NT2/D1 (cell line): ENCODE data around the gene ZHX3.

Experiments
- DNase-seq: peaks from one replicate; pipeline ENCODE4 v3.0.0-alpha.2; 2011; ENCODE audit warnings: low read depth, low spot score
- H3K27me3 ChIP-seq: 2 replicates; pipeline ENCODE4 v1.6.0; 2011; ENCODE audit warnings: mild to moderate bottlenecking; ENCODE audit not compliant: insufficient read length, insufficient read depth
- H3K36me3 ChIP-seq: 2 replicates; pipeline ENCODE4 v1.6.1; 2011; ENCODE audit warnings: mild to moderate bottlenecking, low read length, mixed read lengths; ENCODE audit not compliant: insufficient read depth, insufficient read length
- H3K4me1 ChIP-seq: 2 replicates; pipeline ENCODE4 v1.5.1; 2011; ENCODE audit not compliant: insufficient read depth, insufficient read length
- H3K4me3 ChIP-seq: 2 replicates; pipeline ENCODE4 v1.5.1; 2011; ENCODE audit warnings: low read depth; ENCODE audit not compliant: insufficient read length
- H3K9ac ChIP-seq: 2 replicates; pipeline ENCODE4 v1.6.0; 2011; ENCODE audit warnings: low read depth; ENCODE audit not compliant: insufficient read length
- H3K9me3 ChIP-seq: 2 replicates; pipeline ENCODE4 v1.5.1; 2011; ENCODE audit warnings: mild to moderate bottlenecking, low read length; ENCODE audit not compliant: insufficient read depth
- SUZ12 ChIP-seq: IDR thresholded peaks from 2 replicates; pipeline ENCODE4 v1.6.1; 2011; ENCODE audit not compliant: insufficient read length, insufficient read depth; ENCODE audit errors: extremely low read depth
- YY1 ChIP-seq: IDR thresholded peaks from 2 replicates; pipeline ENCODE4 v1.6.1; 2011; ENCODE audit not compliant: insufficient read length, insufficient read depth
- ZNF274 ChIP-seq: IDR thresholded peaks from 2 replicates; pipeline ENCODE4 v1.6.1; 2011; ENCODE audit warnings: mild to moderate bottlenecking, low read depth, low read length

ZHX3 gene

DNA sequence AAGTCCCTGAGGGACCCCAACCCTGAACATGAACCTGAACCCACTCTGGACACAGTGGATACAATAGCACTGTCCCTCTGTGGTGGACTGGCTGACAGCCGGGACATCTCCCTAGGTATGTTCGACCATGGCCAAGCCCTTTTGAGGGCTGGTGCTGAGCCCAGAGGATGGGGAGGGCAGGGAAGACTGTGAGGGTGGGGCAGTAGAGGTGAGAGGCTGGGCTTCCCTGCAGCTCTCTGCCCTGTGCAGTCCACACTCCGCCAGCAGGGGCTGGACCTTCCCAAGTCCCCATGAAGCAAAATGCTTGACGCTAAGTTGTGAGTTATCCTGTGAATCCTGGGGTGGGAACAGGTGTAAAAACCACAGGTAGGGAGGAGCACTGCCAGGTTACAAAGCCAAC is 34.6 kb upstream of the ZHX3 start:
- no peak for TF ChIP-seq YY1
- no peak for TF ChIP-seq ZNF274
- DNase-seq = no peak
- no peak overlapping the region for H3K4me3 ChIP-seq
- H3K4me1 ChIP-seq = peaks cover 4% of the 10 kb centered on the region
- no peaks in the 10 kb centered on the region for H3K27me3 ChIP-seq
- no peak overlapping the region for H3K9ac ChIP-seq
- no peaks in the 10 kb centered on the region for H3K9me3 ChIP-seq
- H3K36me3 ChIP-seq = peaks cover 67% of the 10 kb centered on the region

DNA sequence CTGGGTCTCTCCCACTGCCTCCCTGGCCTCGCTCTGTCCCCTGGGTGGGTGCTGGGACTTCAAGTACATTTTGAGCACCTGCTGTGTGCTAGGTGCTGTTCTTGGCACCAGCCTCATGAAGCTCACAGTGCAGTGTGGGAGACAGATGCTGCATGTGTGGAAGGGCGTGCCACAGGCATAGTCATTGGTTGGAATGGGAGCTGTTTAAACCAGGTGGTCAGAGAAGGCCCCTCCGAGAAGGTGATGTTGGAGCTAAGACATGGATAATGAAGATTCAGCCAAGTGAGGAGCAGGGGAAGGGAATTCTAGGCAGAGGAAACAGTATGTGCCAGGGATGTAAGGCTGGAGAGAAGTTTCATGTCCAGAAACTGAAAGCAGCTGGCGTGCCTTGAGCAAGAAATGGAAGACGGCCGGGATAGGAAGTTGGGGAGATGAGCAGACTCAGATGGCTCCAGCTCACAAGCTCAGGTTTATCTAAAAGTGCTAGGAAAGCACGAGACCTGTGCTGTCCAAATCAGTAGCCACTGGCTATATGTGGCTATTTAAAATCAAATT is 33.0 kb upstream of the ZHX3 start:
- Histone ChIP-seq H3K9me3 (no peaks in the 10 kb centered on the region), H3K4me3 (no peak overlapping the region), H3K27me3 (no peaks in the 10 kb centered on the region), H3K36me3 (peaks cover 61% of the 10 kb centered on the region), H3K4me1 (peaks cover 5% of the 10 kb centered on the region), H3K9ac (no peak overlapping the region)
- TF ChIP-seq SUZ12 = no peak
- TF ChIP-seq ZNF274 = no peak
- no peak for TF ChIP-seq YY1
- DNase-seq = no peak

DNA sequence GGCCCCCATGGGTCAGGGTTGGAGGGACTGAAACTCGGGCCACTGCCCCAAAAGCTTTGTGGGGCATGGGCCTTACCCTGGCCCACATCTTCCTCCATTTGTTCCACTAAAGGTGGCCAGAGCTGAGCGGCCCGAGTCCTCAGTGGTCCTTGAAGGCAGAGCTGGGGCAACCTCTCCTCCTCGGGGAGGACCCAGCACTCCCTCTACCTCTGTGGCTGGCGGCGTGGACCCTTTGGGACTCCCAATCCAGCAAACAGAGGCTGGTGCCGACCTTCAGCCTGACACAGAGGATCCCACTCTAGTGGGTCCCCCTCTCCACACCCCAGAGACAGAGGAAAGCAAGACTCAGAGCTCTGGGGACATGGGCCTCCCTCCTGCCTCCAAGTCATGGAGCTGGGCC is 32.4 kb upstream of the ZHX3 start:
- no peak overlapping the region for H3K4me3 ChIP-seq
- H3K27me3 ChIP-seq = no peaks in the 10 kb centered on the region
- H3K36me3 ChIP-seq = peaks cover 56% of the 10 kb centered on the region
- no peaks in the 10 kb centered on the region for H3K9me3 ChIP-seq
- H3K9ac ChIP-seq = no peak overlapping the region
- TF ChIP-seq YY1 = no peak
- no peak for TF ChIP-seq SUZ12
- no peak for TF ChIP-seq ZNF274
- peaks cover 5% of the 10 kb centered on the region for H3K4me1 ChIP-seq
- DNase-seq = no peak

DNA sequence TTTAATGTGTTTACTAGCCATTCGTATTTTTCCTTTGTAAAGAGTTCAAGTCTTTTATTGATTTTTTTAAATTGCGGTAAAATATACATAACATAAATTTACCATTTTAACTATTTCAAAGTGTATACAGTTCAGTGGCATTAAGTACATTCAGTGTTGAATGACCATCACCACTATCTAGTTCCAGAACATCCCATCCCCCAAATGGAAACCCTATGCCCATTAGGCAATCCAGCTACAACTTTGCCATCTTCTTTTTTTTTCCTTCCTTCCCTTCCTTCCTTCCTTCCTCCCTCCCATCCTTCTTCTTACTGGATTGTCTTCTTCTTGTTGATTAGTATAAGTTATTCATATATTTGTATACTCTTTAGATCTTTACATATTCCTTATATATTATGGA is 31.7 kb upstream of the ZHX3 start:
- H3K9me3 ChIP-seq = no peaks in the 10 kb centered on the region
- H3K4me1 ChIP-seq = peaks cover 5% of the 10 kb centered on the region
- peaks cover 52% of the 10 kb centered on the region for H3K36me3 ChIP-seq
- no peak overlapping the region for H3K4me3 ChIP-seq
- no peaks in the 10 kb centered on the region for H3K27me3 ChIP-seq
- no peak for DNase-seq
- TF ChIP-seq ZNF274 (no peak), YY1 (no peak), SUZ12 (no peak)
- H3K9ac ChIP-seq = no peak overlapping the region

DNA sequence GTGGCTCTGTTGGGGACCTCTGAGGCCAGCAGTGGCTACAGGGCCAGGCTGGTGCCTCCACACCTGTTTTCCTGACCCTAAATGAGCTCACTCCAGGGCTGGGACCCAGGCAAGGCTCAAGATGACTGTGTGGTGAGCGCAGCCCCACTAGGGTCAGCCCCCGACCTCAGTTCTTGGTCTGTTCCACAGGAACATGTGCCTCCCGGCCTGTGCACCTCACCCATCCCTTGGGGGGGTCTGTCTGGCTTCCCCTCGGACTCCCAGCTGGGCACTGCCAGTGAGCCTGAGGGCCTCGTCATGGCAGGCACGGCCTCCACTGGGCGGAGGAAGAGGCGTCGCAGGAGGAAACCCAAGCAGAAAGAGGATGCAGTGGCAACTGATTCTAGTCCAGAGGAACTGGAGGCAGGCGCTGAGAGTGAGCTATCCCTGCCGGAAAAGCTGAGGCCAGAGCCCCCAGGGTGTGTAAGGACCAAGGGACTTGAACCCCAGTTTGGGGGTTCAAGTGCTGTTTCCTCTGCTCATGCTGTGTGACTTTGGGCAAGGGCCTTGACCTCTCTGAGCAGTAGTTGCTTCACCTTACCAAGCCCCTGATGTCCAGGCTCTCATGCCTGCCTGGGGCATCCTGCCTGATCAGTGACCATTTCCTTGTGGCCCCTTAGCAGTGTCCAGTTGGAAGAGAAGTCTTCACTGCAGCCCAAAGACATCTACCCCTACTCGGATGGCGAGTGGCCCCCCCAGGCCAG is 31.1 kb upstream of the ZHX3 start:
- no peak for DNase-seq
- peaks cover 5% of the 10 kb centered on the region for H3K4me1 ChIP-seq
- H3K36me3 ChIP-seq = peaks cover 52% of the 10 kb centered on the region
- no peak overlapping the region for H3K4me3 ChIP-seq
- no peaks in the 10 kb centered on the region for H3K27me3 ChIP-seq
- H3K9ac ChIP-seq = no peak overlapping the region
- no peaks in the 10 kb centered on the region for H3K9me3 ChIP-seq
- TF ChIP-seq ZNF274 = no peak
- TF ChIP-seq YY1 = no peak
- TF ChIP-seq SUZ12 = no peak

DNA sequence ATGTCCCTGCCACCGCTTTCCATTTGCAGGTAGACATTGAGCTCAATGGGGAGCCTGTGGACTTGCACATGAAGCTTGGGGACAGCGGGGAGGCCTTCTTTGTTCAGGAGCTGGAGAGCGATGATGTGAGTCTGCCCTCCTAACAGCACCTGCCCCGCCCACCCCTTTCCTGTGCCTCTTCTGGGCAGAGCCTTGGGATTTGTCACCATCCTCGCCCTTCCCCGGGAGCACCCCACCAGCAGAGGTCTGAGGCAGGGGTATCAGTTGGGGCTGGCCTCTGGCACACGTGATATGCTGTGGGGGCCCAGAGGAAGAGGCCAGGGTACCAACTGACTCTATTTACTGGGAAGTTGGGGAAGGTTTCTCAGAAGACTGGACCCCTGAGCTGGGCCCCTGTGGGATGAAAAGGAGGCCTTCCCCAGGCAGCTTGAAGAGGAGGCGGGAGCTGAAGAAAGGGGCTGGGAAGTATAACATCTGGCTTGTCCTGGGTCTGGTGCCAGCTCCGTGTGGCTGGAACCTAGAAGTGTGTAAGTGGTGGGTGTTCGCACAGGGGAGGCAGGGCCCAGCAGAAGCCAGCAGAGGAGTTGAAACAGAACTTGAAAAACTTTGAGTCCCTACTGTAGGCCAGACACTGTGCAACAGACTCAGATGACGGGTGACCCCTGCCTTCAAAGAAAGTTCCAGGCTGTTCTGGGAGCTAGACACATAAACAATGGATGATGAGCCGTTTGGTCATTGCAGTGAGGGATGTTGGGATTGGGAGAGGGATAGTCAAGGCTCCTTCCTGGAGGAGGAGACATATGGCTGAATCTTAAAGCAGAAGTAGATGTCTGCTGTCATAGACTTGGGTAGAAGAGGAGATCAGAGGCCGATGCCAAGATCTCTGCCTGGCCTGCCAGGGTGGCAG is 30.2 kb upstream of the ZHX3 start:
- Histone ChIP-seq H3K36me3 (peaks cover 47% of the 10 kb centered on the region), H3K9me3 (no peaks in the 10 kb centered on the region)

DNA sequence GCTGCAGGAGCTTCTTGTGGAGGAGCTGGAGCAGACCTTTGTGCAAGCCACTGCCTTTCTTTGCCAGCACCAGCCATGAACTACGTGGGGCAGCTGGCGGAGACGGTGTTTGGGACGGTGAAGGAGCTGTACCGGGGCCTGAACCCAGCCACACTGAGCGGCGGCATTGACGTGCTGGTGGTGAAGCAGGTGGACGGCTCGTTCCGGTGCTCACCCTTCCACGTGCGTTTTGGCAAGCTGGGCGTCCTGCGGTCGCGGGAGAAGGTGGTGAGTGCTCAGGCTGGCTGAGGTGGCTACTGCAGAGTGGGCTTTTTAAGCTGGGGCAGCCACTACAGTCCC is 28.2 kb upstream of the ZHX3 start:
- Histone ChIP-seq H3K27me3 (no peaks in the 10 kb centered on the region), H3K9ac (peak overlapping the region; percentile 8), H3K9me3 (no peaks in the 10 kb centered on the region), H3K4me3 (no peak overlapping the region), H3K36me3 (peaks cover 33% of the 10 kb centered on the region), H3K4me1 (peaks cover 11% of the 10 kb centered on the region)
- TF ChIP-seq YY1 (no peak), SUZ12 (no peak), ZNF274 (no peak)
- no peak for DNase-seq

More for the DNA sequence above, 30.2 kb upstream of the ZHX3 start:
- Histone ChIP-seq H3K4me3 (no peak overlapping the region), H3K4me1 (peaks cover 5% of the 10 kb centered on the region), H3K27me3 (no peaks in the 10 kb centered on the region), H3K9ac (no peak overlapping the region)
- DNase-seq = no peak
- TF ChIP-seq ZNF274 (no peak), SUZ12 (no peak), YY1 (no peak)
